Panc1 (cell line): ENCODE data around the gene ITGBL1. TPM values are rescaled to one million over a fixed set of nuclear protein-coding genes. Genes with fewer than 3 reads are reported as not detected.
A peak's percentile ranks its signal among the peaks of the same experiment; 100 is the strongest.

ENCODE experiments used
- ATAC-seq: fragments of 200-7000 bp; cut with Tn5 transposase; 2 replicates; pipeline ENCODE4 v1.9.1; 2020; ENCODE audit warnings: mild to moderate bottlenecking, moderate library complexity
- BruUV-seq: library from RNA; stranded (reverse); fragments of 400-500 nt; replicated peaks from 2 replicates; lab custom pipeline; 2021; lab: Mats Ljungman, UMichigan
- CTCF ChIA-PET: fragments of 300-600 bp; sonication (Branson Sonifier 250); formaldehyde crosslinking; loops from one replicate; lab custom pipeline; 2022; ENCODE audit warnings: antibody characterized with exemption; lab: Charles Lee
- POLR2A ChIA-PET: fragments of 300-600 bp; sonication (Branson Sonifier 250); formaldehyde crosslinking; loops from one replicate; lab custom pipeline; 2022; ENCODE audit warnings: antibody characterized with exemption; lab: Charles Lee
- DNase-seq: peaks from one replicate; pipeline ENCODE4 v3.0.0-alpha.2; 2010; ENCODE audit warnings: low read depth, low spot score
- H3K27ac ChIP-seq: 2 replicates; pipeline ENCODE4 v1.5.1; 2011; ENCODE audit warnings: mild to moderate bottlenecking, low read length, inconsistent platforms
- H3K27me3 ChIP-seq: fragments of 200-500 bp; sonication (Bioruptor generic); 2 replicates; pipeline ENCODE4 v1.6.0; 2014; ENCODE audit warnings: low read length, inconsistent platforms; ENCODE audit not compliant: control insufficient read depth, insufficient read depth
- H3K36me3 ChIP-seq: fragments of 200-500 bp; sonication (Bioruptor generic); 2 replicates; pipeline ENCODE4 v1.5.1; 2014; ENCODE audit warnings: inconsistent platforms, mild to moderate bottlenecking, low read length, moderate library complexity; ENCODE audit not compliant: control insufficient read depth, insufficient read depth
- H3K4me1 ChIP-seq: 2 replicates; pipeline ENCODE4 v1.5.1; 2011; ENCODE audit warnings: inconsistent platforms, mild to moderate bottlenecking, low read length, moderate library complexity; ENCODE audit not compliant: control insufficient read depth, insufficient read depth
- H3K4me3 ChIP-seq, 2 experiments: 2 replicates each; pipeline ENCODE4 v1.5.1; 2011 to 2012; ENCODE audit warnings: low read depth in 2 of 2, low read length in 2 of 2, mild to moderate bottlenecking in 2 of 2, inconsistent platforms in 1 of 2, moderate library complexity in 1 of 2
- H3K9me3 ChIP-seq: fragments of 200-500 bp; sonication (Bioruptor generic); 2 replicates; pipeline ENCODE4 v1.5.1; 2014; ENCODE audit warnings: low read depth, mild to moderate bottlenecking, inconsistent platforms, low read length, moderate library complexity; ENCODE audit not compliant: control insufficient read depth, insufficient read depth
- CTCF ChIP-seq: fragments of 450-650 bp; IDR thresholded peaks from 2 replicates; pipeline ENCODE4 v1.5.1; 2017; ENCODE audit warnings: mild to moderate bottlenecking
- POLR2AphosphoS5 ChIP-seq: IDR thresholded peaks from 2 replicates; pipeline ENCODE4 v1.6.1; 2012; ENCODE audit warnings: mild to moderate bottlenecking, low read depth, low read length, moderate library complexity
- SIN3A ChIP-seq: IDR thresholded peaks from 2 replicates; pipeline ENCODE4 v1.6.1; 2012; ENCODE audit warnings: low read depth, mild to moderate bottlenecking, low read length, moderate library complexity, borderline replicate concordance; ENCODE audit not compliant: insufficient read depth
- TCF7L2 ChIP-seq: IDR thresholded peaks from 2 replicates; pipeline ENCODE4 v1.6.1; 2011; ENCODE audit warnings: mild to moderate bottlenecking, low read depth, low read length, inconsistent platforms
- in situ Hi-C: cut with HindIII; loops from 2 replicates; pipeline ENCODE4 v1.10.0; 2016; ENCODE audit warnings: low sequenced_read_pairs, low pct_unique_long_range_greater_than_20kb
- intact Hi-C: fragments of 100-400 bp; cut with micrococcal nuclease; formaldehyde crosslinking; loops from one replicate; pipeline ENCODE4 v1.10.0; 2022; ENCODE audit not compliant: unreplicated experiment
- total RNA-seq: library from RNA; stranded (reverse); gene quantifications from one replicate; pipeline ENCODE4 v1.2.1, GENCODE V29; 2021; ENCODE audit not compliant: unreplicated experiment
- TF ChIP-seq, protein P1 (sequence below), 2 experiments: IDR thresholded peaks; 2 replicates each; pipeline ENCODE4 v1.6.1; 2011 to 2012; ENCODE audit warnings: low read depth in 2 of 2, control low read depth in 1 of 2, low read length in 1 of 2, mild to moderate bottlenecking in 1 of 2, moderate library complexity in 1 of 2; ENCODE audit not compliant: insufficient read depth in 1 of 2

Gene ITGBL1
- total RNA-seq, 1 experiment from 2014 or later: 14.3 TPM

GRCh38 chr13:101408154-101408553 lies 44.3 kb upstream of the ITGBL1 start:
- peak overlapping the region in 1 of 2 experiments; percentile 31; a peak in 2 of 4 replicates for H3K4me3 ChIP-seq
- ATAC-seq (peak; percentile 87), DNase-seq (no peak)
- intact Hi-C loops: no loop called here
- ChIA-PET CTCF (interaction anchor here (0.7 kb wide), 1 partner anchor 1171 kb away, joined by 4 read pairs; no protein-coding TSS in a partner anchor), POLR2A (no interaction called here)
- in situ Hi-C loops: no loop called here
- no TSS peak for BruUV-seq
- H3K36me3 ChIP-seq: no peaks in the 10 kb centered on the region
- H3K4me1 ChIP-seq: no peaks in the 10 kb centered on the region; the same call in 1 of the 2 replicates
- no peak for TF ChIP-seq SIN3A
- no peak for TF ChIP-seq TCF7L2
- TF ChIP-seq CTCF: no peak
- TF ChIP-seq, protein P1, sequence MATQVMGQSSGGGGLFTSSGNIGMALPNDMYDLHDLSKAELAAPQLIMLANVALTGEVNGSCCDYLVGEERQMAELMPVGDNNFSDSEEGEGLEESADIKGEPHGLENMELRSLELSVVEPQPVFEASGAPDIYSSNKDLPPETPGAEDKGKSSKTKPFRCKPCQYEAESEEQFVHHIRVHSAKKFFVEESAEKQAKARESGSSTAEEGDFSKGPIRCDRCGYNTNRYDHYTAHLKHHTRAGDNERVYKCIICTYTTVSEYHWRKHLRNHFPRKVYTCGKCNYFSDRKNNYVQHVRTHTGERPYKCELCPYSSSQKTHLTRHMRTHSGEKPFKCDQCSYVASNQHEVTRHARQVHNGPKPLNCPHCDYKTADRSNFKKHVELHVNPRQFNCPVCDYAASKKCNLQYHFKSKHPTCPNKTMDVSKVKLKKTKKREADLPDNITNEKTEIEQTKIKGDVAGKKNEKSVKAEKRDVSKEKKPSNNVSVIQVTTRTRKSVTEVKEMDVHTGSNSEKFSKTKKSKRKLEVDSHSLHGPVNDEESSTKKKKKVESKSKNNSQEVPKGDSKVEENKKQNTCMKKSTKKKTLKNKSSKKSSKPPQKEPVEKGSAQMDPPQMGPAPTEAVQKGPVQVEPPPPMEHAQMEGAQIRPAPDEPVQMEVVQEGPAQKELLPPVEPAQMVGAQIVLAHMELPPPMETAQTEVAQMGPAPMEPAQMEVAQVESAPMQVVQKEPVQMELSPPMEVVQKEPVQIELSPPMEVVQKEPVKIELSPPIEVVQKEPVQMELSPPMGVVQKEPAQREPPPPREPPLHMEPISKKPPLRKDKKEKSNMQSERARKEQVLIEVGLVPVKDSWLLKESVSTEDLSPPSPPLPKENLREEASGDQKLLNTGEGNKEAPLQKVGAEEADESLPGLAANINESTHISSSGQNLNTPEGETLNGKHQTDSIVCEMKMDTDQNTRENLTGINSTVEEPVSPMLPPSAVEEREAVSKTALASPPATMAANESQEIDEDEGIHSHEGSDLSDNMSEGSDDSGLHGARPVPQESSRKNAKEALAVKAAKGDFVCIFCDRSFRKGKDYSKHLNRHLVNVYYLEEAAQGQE (IDR thresholded peaks at IDR 0.05; ENCODE audit: insufficient read depth in 1 of 2, low read depth in 2 of 2, low read length in 1 of 2): no peak
- no peak for TF ChIP-seq POLR2AphosphoS5
- peak overlapping the region; percentile 25 for H3K27ac ChIP-seq
- H3K27me3 ChIP-seq: no peaks in the 10 kb centered on the region
- no peaks in the 10 kb centered on the region for H3K9me3 ChIP-seq

- ATAC-seq (no peak), DNase-seq (no peak)
- TF ChIP-seq POLR2AphosphoS5: no peak
- TF ChIP-seq SIN3A: no peak
- no peak for TF ChIP-seq CTCF
- no peak for TF ChIP-seq TCF7L2
- TF ChIP-seq, protein P1 (IDR thresholded peaks at IDR 0.05; ENCODE audit: insufficient read depth in 1 of 2, low read depth in 2 of 2, low read length in 1 of 2): no peak
- ChIA-PET POLR2A (no interaction called here), CTCF (interaction anchor here (0.7 kb wide), 1 partner anchor 1170 kb away, joined by 4 read pairs; no protein-coding TSS in a partner anchor)
- no TSS peak for BruUV-seq
- in situ Hi-C loops: no loop called here
- Histone ChIP-seq H3K27me3 (no peaks in the 10 kb centered on the region), H3K9me3 (no peaks in the 10 kb centered on the region), H3K27ac (no peak overlapping the region; the same call in 1 of the 2 replicates), H3K36me3 (no peaks in the 10 kb centered on the region), H3K4me3 (no peak overlapping the region), H3K4me1 (no peaks in the 10 kb centered on the region; the same call in 1 of the 2 replicates)
- intact Hi-C loops: no loop called here
Observed at GRCh38 chr13:101408992-101409656, 43.4 kb upstream of the ITGBL1 start.
